ENCODE measurements around the gene ZMYND12.
"Not testable (repeated sequence)": the region's sequence is repeated elsewhere in the genome, so short reads cannot be mapped to it uniquely, and the experiment has no call there.

ZMYND12 gene

DNA sequence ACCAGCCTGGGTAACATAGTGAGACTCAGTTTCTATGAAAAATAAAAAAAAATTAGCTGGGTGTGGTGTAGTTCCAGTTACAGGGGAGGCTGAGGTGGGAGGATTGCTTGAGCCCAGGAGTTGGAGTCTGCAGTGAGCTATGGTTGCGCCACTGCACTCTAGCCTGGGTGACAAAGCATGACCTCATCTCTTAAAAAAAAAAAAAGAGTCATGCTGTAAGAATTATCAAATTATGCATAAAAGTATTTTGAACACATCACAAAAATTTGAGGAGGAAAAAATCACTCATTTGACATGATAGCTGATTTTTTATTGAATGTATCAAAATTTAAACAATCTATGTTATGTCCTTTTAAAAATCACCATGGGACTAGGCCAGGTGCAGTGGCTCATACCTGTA is 25.1 kb upstream of the ZMYND12 start:
- TF ChIP-seq, protein P1, sequence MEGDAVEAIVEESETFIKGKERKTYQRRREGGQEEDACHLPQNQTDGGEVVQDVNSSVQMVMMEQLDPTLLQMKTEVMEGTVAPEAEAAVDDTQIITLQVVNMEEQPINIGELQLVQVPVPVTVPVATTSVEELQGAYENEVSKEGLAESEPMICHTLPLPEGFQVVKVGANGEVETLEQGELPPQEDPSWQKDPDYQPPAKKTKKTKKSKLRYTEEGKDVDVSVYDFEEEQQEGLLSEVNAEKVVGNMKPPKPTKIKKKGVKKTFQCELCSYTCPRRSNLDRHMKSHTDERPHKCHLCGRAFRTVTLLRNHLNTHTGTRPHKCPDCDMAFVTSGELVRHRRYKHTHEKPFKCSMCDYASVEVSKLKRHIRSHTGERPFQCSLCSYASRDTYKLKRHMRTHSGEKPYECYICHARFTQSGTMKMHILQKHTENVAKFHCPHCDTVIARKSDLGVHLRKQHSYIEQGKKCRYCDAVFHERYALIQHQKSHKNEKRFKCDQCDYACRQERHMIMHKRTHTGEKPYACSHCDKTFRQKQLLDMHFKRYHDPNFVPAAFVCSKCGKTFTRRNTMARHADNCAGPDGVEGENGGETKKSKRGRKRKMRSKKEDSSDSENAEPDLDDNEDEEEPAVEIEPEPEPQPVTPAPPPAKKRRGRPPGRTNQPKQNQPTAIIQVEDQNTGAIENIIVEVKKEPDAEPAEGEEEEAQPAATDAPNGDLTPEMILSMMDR (IDR thresholded peaks at IDR 0.05; ENCODE audit: low read length): no peak
- TF ChIP-seq EZH2 (IDR thresholded peaks at IDR 0.05; ENCODE audit: borderline replicate concordance, low read length): no peak
- Histone ChIP-seq H4K20me1 (ENCODE audit: insufficient read depth, low read length) (no peaks in the 10 kb centered on the region), H3K4me3 (ENCODE audit: low read depth, low read length, poor library complexity, severe bottlenecking) (no peak overlapping the region), H3K4me2 (ENCODE audit: low read length) (no peak overlapping the region), H2AFZ (ENCODE audit: low read length) (no peak overlapping the region), H3K27ac (ENCODE audit: low read depth, low read length, poor library complexity, severe bottlenecking) (no peak overlapping the region), H3K27me3 (ENCODE audit: insufficient read depth, low read length) (no peaks in the 10 kb centered on the region), H3K9me3 (ENCODE audit: low read length) (no peaks in the 10 kb centered on the region), H3F3A (ENCODE audit: insufficient read depth, low read length) (no peaks in the 10 kb centered on the region), H3K9ac (ENCODE audit: low read length) (no peak overlapping the region), H3K9me2 (ENCODE audit: low read depth, low read length) (no peaks in the 10 kb centered on the region), H3K4me1 (ENCODE audit: insufficient read depth, low read length, severe bottlenecking) (peaks cover 14% of the 10 kb centered on the region), H3K36me3 (ENCODE audit: insufficient read depth, low read length) (no peaks in the 10 kb centered on the region), H3K79me2 (ENCODE audit: insufficient read depth, low read length) (no peaks in the 10 kb centered on the region)

DNA sequence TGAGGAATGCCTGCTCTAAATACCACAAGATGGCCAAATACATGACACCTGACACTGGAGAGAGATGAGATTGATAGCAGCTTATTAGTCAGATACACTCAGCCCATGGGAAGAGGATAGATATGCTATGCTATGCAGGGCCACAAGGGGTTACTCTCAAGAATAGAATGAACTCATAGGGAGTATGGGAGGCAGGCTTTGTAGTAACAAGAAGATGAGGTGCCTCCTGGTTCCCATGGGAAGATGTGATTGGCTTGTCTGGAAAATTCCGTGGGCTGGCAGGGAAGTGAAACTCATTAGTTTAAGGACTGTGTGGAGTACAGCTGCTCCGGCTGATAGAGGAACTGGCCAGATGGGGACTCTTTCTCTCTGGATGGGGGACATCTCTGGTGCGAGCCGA is 23.8 kb upstream of the ZMYND12 start:
- Histone ChIP-seq H3K36me3 (ENCODE audit: insufficient read depth, low read length) (no peaks in the 10 kb centered on the region), H3K9me2 (ENCODE audit: low read depth, low read length) (no peaks in the 10 kb centered on the region), H3K4me2 (ENCODE audit: low read length) (no peak overlapping the region), H3F3A (ENCODE audit: insufficient read depth, low read length) (no peaks in the 10 kb centered on the region), H3K27me3 (ENCODE audit: insufficient read depth, low read length) (no peaks in the 10 kb centered on the region), H2AFZ (ENCODE audit: low read length) (no peak overlapping the region), H3K9me3 (ENCODE audit: low read length) (no peaks in the 10 kb centered on the region), H3K4me1 (ENCODE audit: insufficient read depth, low read length, severe bottlenecking) (peaks cover 14% of the 10 kb centered on the region), H3K79me2 (ENCODE audit: insufficient read depth, low read length) (no peaks in the 10 kb centered on the region), H3K9ac (ENCODE audit: low read length) (no peak overlapping the region), H4K20me1 (ENCODE audit: insufficient read depth, low read length) (no peaks in the 10 kb centered on the region), H3K27ac (ENCODE audit: low read depth, low read length, poor library complexity, severe bottlenecking) (no peak overlapping the region), H3K4me3 (ENCODE audit: low read depth, low read length, poor library complexity, severe bottlenecking) (no peak overlapping the region)
- no peak for TF ChIP-seq EZH2 (IDR thresholded peaks at IDR 0.05; ENCODE audit: borderline replicate concordance, low read length)
- TF ChIP-seq, protein P1 (IDR thresholded peaks at IDR 0.05; ENCODE audit: low read length): peak; percentile 12; the same call in 1 of the 2 replicates

DNA sequence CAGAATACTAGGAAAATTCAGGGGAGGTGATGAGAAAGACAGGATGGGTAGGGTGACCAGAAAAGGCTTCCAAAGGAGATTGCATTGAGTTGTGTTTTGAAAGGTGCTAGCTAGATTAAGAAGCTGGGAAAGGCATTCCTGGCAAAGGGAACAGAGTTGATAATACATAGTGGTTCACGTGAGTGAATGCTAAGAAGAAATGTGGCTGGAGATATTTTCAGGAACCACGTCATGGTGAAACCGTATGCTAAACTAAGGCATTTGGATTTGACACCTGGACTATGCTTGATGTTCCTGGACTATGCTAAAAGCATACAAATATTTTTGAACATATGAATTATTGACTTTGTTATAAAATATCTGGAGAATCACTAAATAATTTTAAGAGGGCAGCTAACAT is 22.0 kb upstream of the ZMYND12 start:
- Histone ChIP-seq H3K9ac (ENCODE audit: low read length) (no peak overlapping the region), H3K4me1 (ENCODE audit: insufficient read depth, low read length, severe bottlenecking) (peaks cover 9% of the 10 kb centered on the region), H3K4me3 (ENCODE audit: low read depth, low read length, poor library complexity, severe bottlenecking) (no peak overlapping the region), H3K9me2 (ENCODE audit: low read depth, low read length) (no peaks in the 10 kb centered on the region), H3K9me3 (ENCODE audit: low read length) (no peaks in the 10 kb centered on the region), H3K4me2 (ENCODE audit: low read length) (no peak overlapping the region), H2AFZ (ENCODE audit: low read length) (no peak overlapping the region), H3F3A (ENCODE audit: insufficient read depth, low read length) (no peaks in the 10 kb centered on the region), H3K36me3 (ENCODE audit: insufficient read depth, low read length) (no peaks in the 10 kb centered on the region), H4K20me1 (ENCODE audit: insufficient read depth, low read length) (no peaks in the 10 kb centered on the region), H3K27me3 (ENCODE audit: insufficient read depth, low read length) (no peaks in the 10 kb centered on the region), H3K27ac (ENCODE audit: low read depth, low read length, poor library complexity, severe bottlenecking) (no peak overlapping the region), H3K79me2 (ENCODE audit: insufficient read depth, low read length) (no peaks in the 10 kb centered on the region)
- no peak for TF ChIP-seq EZH2 (IDR thresholded peaks at IDR 0.05; ENCODE audit: borderline replicate concordance, low read length)
- TF ChIP-seq, protein P1 (IDR thresholded peaks at IDR 0.05; ENCODE audit: low read length): no peak

DNA sequence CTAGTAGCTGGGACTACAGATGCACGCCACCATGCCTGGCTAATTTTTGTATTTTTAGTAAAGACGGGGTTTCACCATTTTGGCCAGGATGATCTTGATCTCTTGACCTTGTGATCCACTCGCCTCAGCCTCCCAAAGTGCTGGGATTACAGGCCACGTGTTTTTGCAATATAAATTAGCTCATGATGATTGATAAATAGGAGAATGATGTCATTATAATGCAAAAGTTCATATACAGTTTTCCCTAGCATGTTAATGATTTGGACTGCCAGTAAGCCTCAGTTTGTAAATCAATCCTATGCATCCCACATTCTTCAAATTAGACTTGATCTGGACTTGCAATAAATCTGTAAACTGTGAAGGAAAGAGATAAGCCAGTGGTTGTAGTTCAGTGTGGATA is 21.5 kb upstream of the ZMYND12 start:
- H3K4me2 ChIP-seq (ENCODE audit: low read length); H2AFZ ChIP-seq (ENCODE audit: low read length): not testable (repeated sequence)

More for the DNA sequence above, 21.5 kb upstream of the ZMYND12 start:
- H3K9ac ChIP-seq (ENCODE audit: low read length); H3K79me2 ChIP-seq (ENCODE audit: insufficient read depth, low read length); H3K4me1 ChIP-seq (ENCODE audit: insufficient read depth, low read length, severe bottlenecking); H3F3A ChIP-seq (ENCODE audit: insufficient read depth, low read length); H4K20me1 ChIP-seq (ENCODE audit: insufficient read depth, low read length); H3K9me2 ChIP-seq (ENCODE audit: low read depth, low read length); H3K4me3 ChIP-seq (ENCODE audit: low read depth, low read length, poor library complexity, severe bottlenecking); H3K9me3 ChIP-seq (ENCODE audit: low read length); H3K36me3 ChIP-seq (ENCODE audit: insufficient read depth, low read length); H3K27me3 ChIP-seq (ENCODE audit: insufficient read depth, low read length); H3K27ac ChIP-seq (ENCODE audit: low read depth, low read length, poor library complexity, severe bottlenecking): not testable (repeated sequence)
